ENCODE data around the gene MSANTD4. TPM values are rescaled to one million over a fixed set of nuclear protein-coding genes. Genes with fewer than 3 reads are reported as not detected.

The MSANTD4 gene
- total RNA-seq, 1 donor, result 35.7 TPM

DNA sequence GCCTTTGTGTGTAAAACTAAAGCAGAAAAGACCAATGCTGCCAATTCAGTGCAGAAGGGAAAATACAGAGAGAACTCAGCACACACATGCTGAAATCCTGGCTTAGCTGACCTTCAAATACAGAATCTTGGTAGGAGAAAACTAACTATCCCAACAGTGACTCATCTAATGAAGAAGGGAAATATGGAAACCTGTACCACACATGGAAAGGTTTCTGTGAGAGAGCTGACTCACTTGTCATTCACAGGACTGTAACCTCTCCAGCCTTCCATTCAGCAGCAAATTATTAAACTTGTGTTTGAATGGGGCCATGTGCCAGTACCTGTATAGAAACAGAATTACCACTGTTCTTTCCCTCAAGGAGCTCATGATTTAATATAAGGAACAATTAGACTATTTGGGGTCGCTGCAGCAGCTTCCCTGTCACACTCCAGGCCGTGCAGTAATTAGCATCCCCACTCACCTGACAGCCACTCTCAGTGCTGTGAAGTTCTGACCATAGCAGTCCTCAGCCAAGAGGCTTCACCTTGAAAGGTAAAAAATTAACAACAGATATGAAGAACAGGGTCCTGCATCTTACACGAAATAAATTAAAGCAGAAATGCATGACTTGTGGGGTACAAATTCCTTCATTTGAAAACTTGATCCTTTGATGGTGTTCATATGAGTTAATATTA lies 53.9 kb downstream of the MSANTD4 start:
- peak; percentile 8 for DNase-seq (ENCODE audit: low read depth)

GRCh38 chr11:105960252-105961245 lies 61.5 kb downstream of the MSANTD4 start:
- DNase-seq (ENCODE audit: low read depth), result no peak
- no peak overlapping the region for H3K4me3 ChIP-seq (ENCODE audit: low read depth, low read length)
- TF ChIP-seq, protein P1, sequence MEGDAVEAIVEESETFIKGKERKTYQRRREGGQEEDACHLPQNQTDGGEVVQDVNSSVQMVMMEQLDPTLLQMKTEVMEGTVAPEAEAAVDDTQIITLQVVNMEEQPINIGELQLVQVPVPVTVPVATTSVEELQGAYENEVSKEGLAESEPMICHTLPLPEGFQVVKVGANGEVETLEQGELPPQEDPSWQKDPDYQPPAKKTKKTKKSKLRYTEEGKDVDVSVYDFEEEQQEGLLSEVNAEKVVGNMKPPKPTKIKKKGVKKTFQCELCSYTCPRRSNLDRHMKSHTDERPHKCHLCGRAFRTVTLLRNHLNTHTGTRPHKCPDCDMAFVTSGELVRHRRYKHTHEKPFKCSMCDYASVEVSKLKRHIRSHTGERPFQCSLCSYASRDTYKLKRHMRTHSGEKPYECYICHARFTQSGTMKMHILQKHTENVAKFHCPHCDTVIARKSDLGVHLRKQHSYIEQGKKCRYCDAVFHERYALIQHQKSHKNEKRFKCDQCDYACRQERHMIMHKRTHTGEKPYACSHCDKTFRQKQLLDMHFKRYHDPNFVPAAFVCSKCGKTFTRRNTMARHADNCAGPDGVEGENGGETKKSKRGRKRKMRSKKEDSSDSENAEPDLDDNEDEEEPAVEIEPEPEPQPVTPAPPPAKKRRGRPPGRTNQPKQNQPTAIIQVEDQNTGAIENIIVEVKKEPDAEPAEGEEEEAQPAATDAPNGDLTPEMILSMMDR (IDR thresholded peaks at IDR 0.05; ENCODE audit: insufficient read depth, low read length), result no peak

More for the DNA sequence above, 53.9 kb downstream of the MSANTD4 start:
- no peak overlapping the region for H3K4me3 ChIP-seq (ENCODE audit: low read depth, low read length)
- TF ChIP-seq, protein P1 (IDR thresholded peaks at IDR 0.05; ENCODE audit: insufficient read depth, low read length), result no peak

Small RNA genes lying within 50 kb of the gene (small RNA-seq; reads per million reads assigned to genes)
- gene RNU6-277P, result not detected

Other genes starting within 250 kb of the MSANTD4 start
- 1.8 and 4.3 TPM in 2 replicates for gene KBTBD3, start 55.1 kb upstream of the MSANTD4 start, total RNA-seq (ENCODE audit: low replicate concordance)
- gene AASDHPPT, start 55.4 kb upstream of the MSANTD4 start, total RNA-seq (ENCODE audit: low replicate concordance), result 30.7 and 52.3 TPM in 2 replicates

All from fibroblast of the aortic adventitia (primary cell).